Measurements from ENCODE around the gene MGAM2.

The MGAM2 gene

DNA sequence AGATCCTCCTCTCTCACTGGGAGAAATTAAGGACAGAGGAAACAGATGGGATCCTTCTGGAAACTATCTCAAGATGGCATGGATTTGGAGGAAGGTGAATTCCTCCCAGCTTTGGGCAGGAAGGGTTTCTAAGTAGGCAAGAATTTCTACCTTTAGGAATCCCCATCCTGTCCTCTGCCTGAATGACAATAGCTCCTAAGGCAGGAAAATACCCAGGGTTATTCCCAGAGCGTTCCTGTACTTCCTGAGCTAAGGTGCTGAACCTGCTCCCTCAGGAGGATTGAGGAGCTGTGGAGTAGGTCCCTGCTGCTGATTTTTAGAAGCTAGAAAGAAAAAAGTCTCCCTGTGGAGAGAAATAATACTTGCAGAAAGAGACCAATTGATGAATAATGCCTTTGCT, 568 bp downstream of the MGAM2 start:
- Histone ChIP-seq H3K4me1 (no peaks in the 10 kb centered on the region), H3K4me3 (ENCODE audit: low read depth, low read length) (no peak overlapping the region), H3K9me3 (no peaks in the 10 kb centered on the region), H3K27me3 (no peaks in the 10 kb centered on the region), H3K36me3 (no peaks in the 10 kb centered on the region)
- TF ChIP-seq, protein P1, sequence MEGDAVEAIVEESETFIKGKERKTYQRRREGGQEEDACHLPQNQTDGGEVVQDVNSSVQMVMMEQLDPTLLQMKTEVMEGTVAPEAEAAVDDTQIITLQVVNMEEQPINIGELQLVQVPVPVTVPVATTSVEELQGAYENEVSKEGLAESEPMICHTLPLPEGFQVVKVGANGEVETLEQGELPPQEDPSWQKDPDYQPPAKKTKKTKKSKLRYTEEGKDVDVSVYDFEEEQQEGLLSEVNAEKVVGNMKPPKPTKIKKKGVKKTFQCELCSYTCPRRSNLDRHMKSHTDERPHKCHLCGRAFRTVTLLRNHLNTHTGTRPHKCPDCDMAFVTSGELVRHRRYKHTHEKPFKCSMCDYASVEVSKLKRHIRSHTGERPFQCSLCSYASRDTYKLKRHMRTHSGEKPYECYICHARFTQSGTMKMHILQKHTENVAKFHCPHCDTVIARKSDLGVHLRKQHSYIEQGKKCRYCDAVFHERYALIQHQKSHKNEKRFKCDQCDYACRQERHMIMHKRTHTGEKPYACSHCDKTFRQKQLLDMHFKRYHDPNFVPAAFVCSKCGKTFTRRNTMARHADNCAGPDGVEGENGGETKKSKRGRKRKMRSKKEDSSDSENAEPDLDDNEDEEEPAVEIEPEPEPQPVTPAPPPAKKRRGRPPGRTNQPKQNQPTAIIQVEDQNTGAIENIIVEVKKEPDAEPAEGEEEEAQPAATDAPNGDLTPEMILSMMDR (IDR thresholded peaks at IDR 0.05; ENCODE audit: low read depth, low read length): no peak
- DNase-seq: no peak

DNA sequence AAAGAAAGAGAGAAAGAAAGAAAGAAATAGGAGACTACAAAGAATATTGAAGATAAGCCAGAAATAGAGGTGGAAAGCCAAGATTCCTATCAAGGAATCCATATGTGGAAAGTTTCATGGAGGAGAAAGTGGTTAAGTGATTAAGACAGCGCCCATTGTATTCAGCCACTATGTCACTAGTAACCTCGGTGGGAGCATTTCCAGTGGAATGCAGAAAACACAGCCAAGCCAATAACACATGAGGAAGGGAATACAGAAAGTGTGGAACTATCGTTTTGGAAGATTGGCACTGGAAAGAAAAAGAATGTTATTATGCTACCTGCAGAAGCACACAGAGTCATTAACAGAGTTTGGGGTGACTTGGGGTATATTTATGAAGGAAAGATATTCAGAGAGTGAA, 2.7 kb downstream of the MGAM2 start:
- H3K27me3 ChIP-seq: no peaks in the 10 kb centered on the region
- H3K4me3 ChIP-seq (ENCODE audit: low read depth, low read length): no peak overlapping the region
- H3K36me3 ChIP-seq: no peaks in the 10 kb centered on the region
- H3K4me1 ChIP-seq: no peaks in the 10 kb centered on the region
- H3K9me3 ChIP-seq: no peaks in the 10 kb centered on the region
- TF ChIP-seq, protein P1 (IDR thresholded peaks at IDR 0.05; ENCODE audit: low read depth, low read length): no peak
- DNase-seq: no peak

DNA sequence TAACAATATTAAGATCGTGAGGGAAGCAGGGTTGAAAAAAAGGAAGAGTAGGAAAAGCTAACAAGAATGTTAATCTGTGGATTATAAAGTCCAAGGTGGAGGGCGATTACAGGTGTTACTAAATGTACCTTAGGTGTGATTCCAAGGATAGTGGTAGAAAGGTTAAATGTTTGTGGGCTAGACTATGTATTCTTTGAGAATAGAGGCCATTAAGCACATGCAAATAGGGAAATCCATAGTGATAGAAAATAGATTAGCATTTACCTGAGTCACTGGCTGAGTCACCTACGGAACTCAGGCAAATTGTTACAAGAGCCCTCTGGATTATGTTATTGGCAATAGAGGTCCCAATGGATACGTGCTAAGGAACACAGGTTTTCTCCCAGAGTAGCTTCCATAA, 9.0 kb downstream of the MGAM2 start:
- Histone ChIP-seq H3K36me3 (no peaks in the 10 kb centered on the region), H3K27me3 (no peaks in the 10 kb centered on the region), H3K4me1 (no peaks in the 10 kb centered on the region), H3K9me3 (no peaks in the 10 kb centered on the region), H3K4me3 (ENCODE audit: low read depth, low read length) (no peak overlapping the region)
- TF ChIP-seq, protein P1 (IDR thresholded peaks at IDR 0.05; ENCODE audit: low read depth, low read length): no peak
- no peak for DNase-seq

DNA sequence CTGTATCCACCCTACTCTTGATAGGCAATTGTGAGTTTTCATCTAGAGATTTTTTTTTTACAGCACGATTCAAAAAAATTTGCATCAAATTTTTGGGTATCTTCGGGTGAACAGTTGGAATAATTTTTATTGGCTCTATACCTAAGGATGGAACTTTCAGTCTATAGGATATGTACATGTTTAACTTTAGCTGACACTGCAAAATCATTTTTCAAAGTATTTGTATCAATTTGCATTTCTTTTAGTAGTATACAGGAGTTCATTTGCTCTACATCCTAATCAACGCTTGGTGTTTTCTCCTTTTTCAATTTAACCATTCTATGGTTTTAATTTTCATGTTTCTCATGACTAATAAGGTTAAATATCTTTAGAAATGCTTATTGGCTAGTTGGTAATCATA, 11.7 kb downstream of the MGAM2 start:
- no peaks in the 10 kb centered on the region for H3K9me3 ChIP-seq
- no peak for DNase-seq
- no peaks in the 10 kb centered on the region for H3K4me1 ChIP-seq
- TF ChIP-seq, protein P1 (IDR thresholded peaks at IDR 0.05; ENCODE audit: low read depth, low read length): no peak
- H3K36me3 ChIP-seq: no peaks in the 10 kb centered on the region
- no peaks in the 10 kb centered on the region for H3K27me3 ChIP-seq
- H3K4me3 ChIP-seq (ENCODE audit: low read depth, low read length): no peak overlapping the region

DNA sequence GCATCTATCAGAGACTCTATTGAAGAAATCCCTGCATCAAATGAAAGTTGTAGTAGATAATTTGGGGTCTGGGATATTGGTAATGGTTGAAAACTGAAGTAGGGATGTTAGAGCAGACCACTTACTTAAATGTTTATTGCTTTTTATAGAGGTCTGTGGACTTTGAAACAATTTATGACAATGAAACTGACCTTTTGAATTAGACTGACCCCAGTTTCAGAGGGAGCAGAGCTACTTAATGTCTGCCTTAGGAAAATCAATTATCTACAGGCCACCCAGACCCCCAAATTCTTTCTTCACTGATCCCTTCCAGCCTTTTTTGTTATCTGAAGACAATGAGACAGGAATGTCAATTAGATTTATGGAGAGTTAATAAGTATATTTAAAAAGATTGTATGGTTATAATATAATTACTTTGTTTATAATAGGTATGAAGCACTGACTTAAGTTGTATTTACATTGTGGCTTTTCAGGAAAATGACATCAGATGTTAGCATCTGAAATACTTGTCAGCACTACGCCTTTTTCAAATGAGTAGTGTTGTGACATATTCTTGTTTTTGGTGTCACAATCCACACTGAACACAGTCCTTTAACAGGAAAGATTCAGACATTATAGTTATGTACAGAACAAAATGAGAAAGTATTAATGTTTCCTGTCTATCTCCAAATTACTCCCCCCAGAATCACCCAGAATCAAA, 13.9 kb downstream of the MGAM2 start:
- H3K4me1 ChIP-seq: no peaks in the 10 kb centered on the region
- no peaks in the 10 kb centered on the region for H3K27me3 ChIP-seq
- TF ChIP-seq, protein P1 (IDR thresholded peaks at IDR 0.05; ENCODE audit: low read depth, low read length): no peak
- H3K4me3 ChIP-seq (ENCODE audit: low read depth, low read length): no peak overlapping the region
- H3K9me3 ChIP-seq: no peaks in the 10 kb centered on the region
- no peak for DNase-seq
- no peaks in the 10 kb centered on the region for H3K36me3 ChIP-seq

DNA sequence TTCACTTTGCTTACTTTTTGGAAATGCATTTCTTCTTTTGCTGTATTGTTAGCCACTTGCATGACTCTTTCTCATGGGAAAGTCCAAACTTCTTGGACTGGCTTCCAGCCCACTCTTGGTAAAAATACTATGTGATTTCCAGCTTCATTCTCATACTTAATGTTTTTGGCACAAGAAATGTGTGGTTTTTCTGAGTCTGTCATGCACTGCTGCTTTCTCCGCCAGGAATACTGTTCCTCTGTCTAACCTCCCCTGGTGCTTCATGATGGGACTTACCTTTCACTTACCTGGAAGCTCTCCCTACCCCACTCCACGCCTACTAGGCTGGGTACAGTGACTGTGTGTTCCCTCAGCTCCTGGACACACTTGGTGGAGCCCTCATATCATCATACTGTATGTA, 18.7 kb downstream of the MGAM2 start:
- Histone ChIP-seq H3K4me3 (ENCODE audit: low read depth, low read length) (no peak overlapping the region), H3K4me1 (no peaks in the 10 kb centered on the region), H3K36me3 (no peaks in the 10 kb centered on the region), H3K9me3 (no peaks in the 10 kb centered on the region), H3K27me3 (no peaks in the 10 kb centered on the region)
- TF ChIP-seq, protein P1 (IDR thresholded peaks at IDR 0.05; ENCODE audit: low read depth, low read length): no peak
- DNase-seq: no peak
